Measurements from ENCODE around the gene VPS13D.

GRCh38 chr1:12561121-12561520 is 331.3 kb downstream of the VPS13D start:
- TF ChIP-seq POLR2A (IDR thresholded peaks at IDR 0.05): no peak
- no peak for TF ChIP-seq CTCF (IDR thresholded peaks at IDR 0.05)

All from right lobe of liver (tissue), 4 donors.